A673 (cell line): ENCODE measurements around the gene BRME1. TPM values are rescaled to one million over a fixed set of nuclear protein-coding genes. Genes with fewer than 3 reads are reported as not detected.
"Not testable (repeated sequence)": the region's sequence is repeated elsewhere in the genome, so short reads cannot be mapped to it uniquely, and the experiment has no call there.

Source experiments
- BruUV-seq: library from RNA; stranded (reverse); fragments of 400-500 nt; replicated peaks from 2 replicates; lab custom pipeline; 2021; lab: Mats Ljungman, UMichigan
- CTCF ChIA-PET: fragments of 300-600 bp; sonication (Branson Sonifier 250); formaldehyde crosslinking; loops from one replicate; lab custom pipeline; 2022; ENCODE audit warnings: antibody characterized with exemption; lab: Charles Lee
- POLR2A ChIA-PET: fragments of 300-600 bp; sonication (Branson Sonifier 250); formaldehyde crosslinking; loops from one replicate; lab custom pipeline; 2022; ENCODE audit warnings: antibody characterized with exemption; ENCODE audit not compliant: low non-redundant PET; lab: Charles Lee
- DNase-seq: peaks from one replicate; pipeline ENCODE4 v3.0.0-alpha.2; 2015; ENCODE audit warnings: low spot score
- H3K27ac ChIP-seq: fragments of 200-600 bp; sonication (generic); 2 replicates; pipeline ENCODE4 v1.5.1; 2016; ENCODE audit warnings: mixed run types, low read depth, mild to moderate bottlenecking, mixed read lengths, antibody characterized with exemption, low read length; ENCODE audit not compliant: poor library complexity, severe bottlenecking
- H3K27me3 ChIP-seq: fragments of 200-600 bp; sonication (generic); replicated peaks from 2 replicates; pipeline ENCODE4 v1.6.1; 2017; ENCODE audit warnings: mixed run types, low read depth, mild to moderate bottlenecking, mixed read lengths, antibody characterized with exemption, low read length; ENCODE audit not compliant: insufficient read depth, poor library complexity
- H3K36me3 ChIP-seq: fragments of 200-600 bp; sonication (generic); 2 replicates; pipeline ENCODE4 v1.6.1; 2016; ENCODE audit warnings: mixed run types, mild to moderate bottlenecking, mixed read lengths, antibody characterized with exemption, low read length; ENCODE audit not compliant: insufficient read depth, poor library complexity, severe bottlenecking
- H3K4me1 ChIP-seq: fragments of 200-600 bp; sonication (generic); 2 replicates; pipeline ENCODE4 v1.6.1; 2017; ENCODE audit warnings: mixed run types, mild to moderate bottlenecking, mixed read lengths, antibody characterized with exemption, low read length; ENCODE audit not compliant: insufficient read depth, poor library complexity, severe bottlenecking
- H3K4me3 ChIP-seq: fragments of 200-600 bp; sonication (generic); 2 replicates; pipeline ENCODE4 v1.5.1; 2016; ENCODE audit warnings: low read depth, mixed run types, mild to moderate bottlenecking, mixed read lengths, low read length; ENCODE audit not compliant: poor library complexity, severe bottlenecking
- H3K9me3 ChIP-seq: fragments of 200-600 bp; sonication (generic); 2 replicates; pipeline ENCODE4 v1.6.1; 2016; ENCODE audit warnings: mixed run types, low read depth, mild to moderate bottlenecking, mixed read lengths, antibody characterized with exemption, low read length; ENCODE audit not compliant: poor library complexity, severe bottlenecking
- EZH2 ChIP-seq: fragments of 200-600 bp; sonication (generic); IDR thresholded peaks from 2 replicates; pipeline ENCODE4 v1.6.1; 2017; ENCODE audit warnings: borderline replicate concordance, low read depth, mild to moderate bottlenecking, mixed read lengths, antibody characterized with exemption, low read length; ENCODE audit not compliant: poor library complexity, severe bottlenecking
- intact Hi-C: fragments of 100-400 bp; cut with micrococcal nuclease; formaldehyde crosslinking; loops from one replicate; pipeline ENCODE4 v1.10.0; 2022; ENCODE audit not compliant: unreplicated experiment
- total RNA-seq: library from RNA; stranded (reverse); gene quantifications from 2 replicates; pipeline ENCODE4 v1.2.3, GENCODE V29; 2021
- TF ChIP-seq, protein P1 (sequence below): fragments of 300-800, 200-600 bp; sonication (generic); conservative IDR thresholded peaks from 2 replicates; pipeline ENCODE4 v1.5.1; 2017; ENCODE audit warnings: low read depth, mild to moderate bottlenecking, antibody characterized with exemption, low read length, moderate library complexity, mixed read lengths

BRME1 gene
- total RNA-seq, 1 experiment from 2014 or later = 4.0 TPM

DNA sequence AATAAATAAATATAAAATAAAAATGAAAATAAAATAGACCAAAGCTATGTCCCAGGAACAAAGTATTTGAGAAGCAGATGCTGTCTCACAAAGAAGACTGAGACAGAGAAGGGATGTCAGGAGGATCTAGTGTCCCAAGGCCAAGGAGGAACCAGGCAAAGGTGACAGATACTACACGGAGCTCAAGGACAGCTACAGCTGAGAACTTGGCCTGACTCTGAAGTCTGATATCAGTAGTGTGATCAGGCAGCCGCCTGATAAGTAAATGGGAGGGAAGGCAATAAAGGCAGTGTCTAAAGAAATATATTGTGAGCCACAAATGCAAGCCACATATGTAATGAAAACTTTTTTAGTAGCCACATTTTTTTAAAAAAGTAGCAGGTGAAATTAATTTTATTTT, 49.4 kb downstream of the BRME1 start:
- no peak for TF ChIP-seq EZH2
- TF ChIP-seq, protein P1, sequence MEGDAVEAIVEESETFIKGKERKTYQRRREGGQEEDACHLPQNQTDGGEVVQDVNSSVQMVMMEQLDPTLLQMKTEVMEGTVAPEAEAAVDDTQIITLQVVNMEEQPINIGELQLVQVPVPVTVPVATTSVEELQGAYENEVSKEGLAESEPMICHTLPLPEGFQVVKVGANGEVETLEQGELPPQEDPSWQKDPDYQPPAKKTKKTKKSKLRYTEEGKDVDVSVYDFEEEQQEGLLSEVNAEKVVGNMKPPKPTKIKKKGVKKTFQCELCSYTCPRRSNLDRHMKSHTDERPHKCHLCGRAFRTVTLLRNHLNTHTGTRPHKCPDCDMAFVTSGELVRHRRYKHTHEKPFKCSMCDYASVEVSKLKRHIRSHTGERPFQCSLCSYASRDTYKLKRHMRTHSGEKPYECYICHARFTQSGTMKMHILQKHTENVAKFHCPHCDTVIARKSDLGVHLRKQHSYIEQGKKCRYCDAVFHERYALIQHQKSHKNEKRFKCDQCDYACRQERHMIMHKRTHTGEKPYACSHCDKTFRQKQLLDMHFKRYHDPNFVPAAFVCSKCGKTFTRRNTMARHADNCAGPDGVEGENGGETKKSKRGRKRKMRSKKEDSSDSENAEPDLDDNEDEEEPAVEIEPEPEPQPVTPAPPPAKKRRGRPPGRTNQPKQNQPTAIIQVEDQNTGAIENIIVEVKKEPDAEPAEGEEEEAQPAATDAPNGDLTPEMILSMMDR = no peak
- H3K27ac ChIP-seq = no peak overlapping the region
- H3K4me3 ChIP-seq = no peak overlapping the region
- DNase-seq = peak; percentile 3
- ChIA-PET CTCF (interaction anchor here (0.6 kb wide), 1 partner anchor 1523 kb away, joined by 4 read pairs; no protein-coding TSS in a partner anchor), POLR2A (interaction anchor here (0.7 kb wide), 1 partner anchor 278 kb away, joined by 3 read pairs; no protein-coding TSS in a partner anchor)
- H3K4me1 ChIP-seq = peaks cover 9% of the 10 kb centered on the region
- H3K27me3 ChIP-seq = no peaks in the 10 kb centered on the region
- intact Hi-C loops = no loop called here
- no TSS peak for BruUV-seq
- H3K36me3 ChIP-seq = no peaks in the 10 kb centered on the region
- no peaks in the 10 kb centered on the region for H3K9me3 ChIP-seq

DNA sequence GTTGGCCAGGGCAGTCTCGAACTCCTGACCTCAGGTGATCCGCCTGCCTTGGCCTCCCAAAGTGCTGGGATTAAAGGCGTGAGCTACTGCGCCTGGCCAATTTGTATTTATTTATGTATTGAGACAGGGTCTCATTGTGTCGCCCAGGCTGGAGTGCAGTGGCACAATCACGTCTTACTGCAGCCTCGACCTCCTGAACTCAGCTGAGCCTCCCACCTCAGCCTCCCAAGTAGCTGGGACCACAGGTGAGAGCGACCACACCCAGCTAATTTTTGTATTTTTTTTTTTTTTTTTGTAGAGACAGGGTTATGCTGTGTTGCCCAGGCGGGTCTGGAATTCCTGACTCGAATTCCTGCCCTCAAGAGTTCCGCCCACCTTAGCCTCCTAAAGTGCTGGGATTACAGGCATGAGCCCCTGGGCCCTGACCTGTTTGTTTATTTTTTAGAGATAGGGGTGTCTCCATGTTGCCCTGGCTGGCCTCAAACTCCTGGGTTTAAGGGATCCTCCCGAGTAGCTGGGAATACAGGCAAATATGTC, 53.7 kb downstream of the BRME1 start:
- H3K9me3 ChIP-seq, BruUV-seq, H3K36me3 ChIP-seq, H3K4me3 ChIP-seq, intact Hi-C loops, DNase-seq, H3K27me3 ChIP-seq, POLR2A ChIA-PET, H3K27ac ChIP-seq: not testable (repeated sequence)
- CTCF ChIA-PET = interaction anchor here (2.5 kb wide), 1 partner anchor 10 kb away, joined by 13 read pairs; no protein-coding TSS in a partner anchor
- peaks cover 26% of the 10 kb centered on the region for H3K4me1 ChIP-seq

DNA sequence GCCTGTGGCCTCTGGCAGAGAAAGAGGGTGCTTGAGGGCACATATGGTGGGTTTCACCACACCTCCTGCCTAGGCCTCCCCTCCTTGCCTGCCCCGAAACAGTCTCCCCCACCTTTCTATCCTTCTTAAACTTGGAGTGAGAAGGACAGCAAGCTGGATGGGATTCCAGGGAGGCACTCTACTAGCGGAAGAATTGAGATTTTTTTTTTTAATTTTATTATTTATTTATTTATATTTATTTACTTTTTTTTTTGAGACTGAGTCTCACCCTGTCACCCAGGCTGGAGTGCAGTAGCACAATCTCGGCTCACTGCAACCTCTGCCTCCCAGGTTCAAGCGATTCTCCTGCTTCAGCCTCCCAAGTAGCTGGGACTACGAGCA, 54.2 kb downstream of the BRME1 start:
- TSS peak; percentile 71 for BruUV-seq
- H3K9me3 ChIP-seq, H3K4me3 ChIP-seq, H3K36me3 ChIP-seq, H3K27me3 ChIP-seq, intact Hi-C loops, DNase-seq, POLR2A ChIA-PET: not testable (repeated sequence)
- H3K27ac ChIP-seq = peak overlapping the region; percentile 72
- CTCF ChIA-PET = interaction anchor here (2.5 kb wide), 1 partner anchor 11 kb away, joined by 13 read pairs; no protein-coding TSS in a partner anchor
- peaks cover 31% of the 10 kb centered on the region for H3K4me1 ChIP-seq

DNA sequence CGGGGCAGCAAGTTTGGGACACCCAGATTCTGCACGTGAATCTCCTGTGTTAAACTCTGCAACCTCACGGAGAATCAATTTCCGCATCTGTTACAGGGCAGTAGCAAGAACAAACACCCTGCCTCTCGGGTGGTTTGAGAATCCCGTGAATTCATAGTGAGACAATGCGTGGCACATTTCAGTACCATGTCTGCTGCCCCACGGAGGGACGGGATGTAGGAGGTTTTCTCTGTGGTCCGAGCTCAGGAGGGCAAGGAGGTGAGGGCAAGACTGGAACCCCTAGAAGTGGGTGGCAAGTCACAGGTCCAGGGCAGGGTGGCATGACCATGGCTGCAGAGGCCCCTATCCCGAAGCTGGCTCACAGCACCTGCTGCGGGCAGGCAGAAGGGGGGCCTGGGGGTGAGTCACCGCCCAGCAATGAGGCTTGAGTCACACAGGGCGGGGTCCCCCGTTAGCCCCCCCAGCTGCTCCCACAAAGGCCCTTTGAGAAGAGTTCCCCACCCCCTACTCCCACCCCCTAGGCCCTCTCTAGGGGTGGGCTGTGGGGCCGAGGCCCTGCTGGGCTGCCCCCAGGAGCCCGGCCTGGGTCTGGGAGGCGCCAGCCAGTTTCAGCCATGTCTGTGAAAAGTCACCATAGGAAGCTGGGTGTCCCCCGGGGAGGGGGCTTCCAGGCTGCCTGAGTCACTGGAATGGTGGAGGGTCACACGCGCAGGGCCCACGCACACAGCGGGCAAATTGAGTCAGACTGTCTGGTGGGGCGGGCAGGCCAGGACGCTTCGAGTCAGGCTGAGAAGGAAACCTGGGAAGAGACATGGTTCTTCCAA, 54.8 kb downstream of the BRME1 start:
- peak overlapping the region; percentile 38 for H3K4me3 ChIP-seq

More for the DNA sequence above, 54.8 kb downstream of the BRME1 start:
- no peak for TF ChIP-seq EZH2
- TF ChIP-seq, protein P1 = no peak
- ChIA-PET POLR2A (no interaction called here), CTCF (interaction anchor here (2.5 kb wide), 1 partner anchor 11 kb away, joined by 13 read pairs; no protein-coding TSS in a partner anchor)
- intact Hi-C loops = no loop called here
- no peaks in the 10 kb centered on the region for H3K36me3 ChIP-seq
- peak overlapping the region; percentile 72 for H3K27ac ChIP-seq
- no TSS peak for BruUV-seq
- H3K4me1 ChIP-seq = peaks cover 37% of the 10 kb centered on the region
- H3K9me3 ChIP-seq = no peaks in the 10 kb centered on the region
- DNase-seq = peak; percentile 85
- H3K27me3 ChIP-seq = no peaks in the 10 kb centered on the region
